Smooth muscle cell of the coronary artery (primary cell): ENCODE data around the gene WNT16. TPM values are rescaled to one million over a fixed set of nuclear protein-coding genes. Genes with fewer than 3 reads are reported as not detected.

Experiments used
- total RNA-seq: library from RNA; depleted of rRNA; stranded (reverse); fragments of >200 nt; gene quantifications from 2 replicates; pipeline ENCODE4 v1.2.3, GENCODE V29; 2014; ENCODE audit warnings: low replicate concordance

WNT16 gene, protein sequence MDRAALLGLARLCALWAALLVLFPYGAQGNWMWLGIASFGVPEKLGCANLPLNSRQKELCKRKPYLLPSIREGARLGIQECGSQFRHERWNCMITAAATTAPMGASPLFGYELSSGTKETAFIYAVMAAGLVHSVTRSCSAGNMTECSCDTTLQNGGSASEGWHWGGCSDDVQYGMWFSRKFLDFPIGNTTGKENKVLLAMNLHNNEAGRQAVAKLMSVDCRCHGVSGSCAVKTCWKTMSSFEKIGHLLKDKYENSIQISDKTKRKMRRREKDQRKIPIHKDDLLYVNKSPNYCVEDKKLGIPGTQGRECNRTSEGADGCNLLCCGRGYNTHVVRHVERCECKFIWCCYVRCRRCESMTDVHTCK
- 1.6 TPM in 1 of 2 replicates, not detected in the other for total RNA-seq

DNA sequence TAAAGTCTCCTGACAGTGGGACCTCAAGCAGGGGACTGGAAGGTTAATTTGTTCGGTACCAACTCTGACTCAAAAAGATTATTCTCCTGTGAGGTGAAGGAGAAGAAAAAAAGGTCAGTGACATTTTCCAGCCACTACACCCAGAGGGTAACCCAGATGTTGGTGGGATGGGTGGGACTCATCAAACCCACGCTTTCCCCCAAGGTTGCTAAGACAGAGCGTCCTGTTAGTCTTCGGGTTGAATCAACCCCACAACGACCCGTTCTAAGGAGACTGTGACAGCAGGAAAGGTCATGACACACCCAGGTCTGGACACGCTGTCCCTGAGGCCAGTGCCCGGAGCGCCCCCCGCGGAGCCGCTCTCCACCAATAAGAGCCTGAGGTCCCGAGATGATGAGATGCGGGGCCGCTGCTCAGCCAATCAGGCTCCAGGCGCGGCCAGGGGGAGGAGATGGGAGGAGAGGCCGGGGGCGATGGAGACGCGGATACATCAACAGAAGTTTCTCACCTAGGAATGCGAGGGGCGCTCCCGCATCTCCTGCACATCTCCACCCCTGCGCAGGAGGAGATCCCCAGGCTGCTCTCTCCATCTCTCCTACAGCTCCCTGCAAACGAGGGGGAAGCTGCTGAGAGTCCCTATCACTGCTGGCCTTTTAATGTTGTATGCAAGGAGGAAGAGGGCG lies at the start of gene WNT16:
Gene WNT16 (plus strand): TSS at position 493 of the 683 bp plus-strand sequence. CDS start 293 bp downstream, outside the sequence.

Other genes with a start within 250 kb of the WNT16 start
- 51.5 and 55.1 TPM in 2 replicates for gene FAM3C, start 67.3 kb downstream of the WNT16 start, total RNA-seq